H9 (cell line): Measurements from ENCODE around the gene PELO. TPM values are rescaled to one million over a fixed set of nuclear protein-coding genes. Genes with fewer than 3 reads are reported as not detected.
"Not testable (repeated sequence)": the region's sequence is repeated elsewhere in the genome, so short reads cannot be mapped to it uniquely, and the experiment has no call there.

Source experiments
- DNase-seq: peaks from one replicate; pipeline ENCODE4 v3.0.0-alpha.2; 2017
- H2AFZ ChIP-seq: one replicate; pipeline ENCODE4 v1.6.1; 2013; ENCODE audit warnings: mild to moderate bottlenecking, low read length, control low read depth, moderate library complexity
- H2AK5ac ChIP-seq: 2 replicates; pipeline ENCODE4 v1.6.1; 2013; ENCODE audit warnings: low read length, control low read depth, mixed read lengths; ENCODE audit not compliant: insufficient read length
- H2BK120ac ChIP-seq: one replicate; pipeline ENCODE4 v1.6.1; 2013; ENCODE audit warnings: low read depth, mild to moderate bottlenecking, low read length, control low read depth, inconsistent platforms; ENCODE audit not compliant: poor library complexity, severe bottlenecking
- H2BK12ac ChIP-seq: 2 replicates; pipeline ENCODE4 v1.6.1; 2013; ENCODE audit warnings: low read length, control low read depth, mixed read lengths, low read depth; ENCODE audit not compliant: insufficient read length
- H2BK15ac ChIP-seq: 2 replicates; pipeline ENCODE4 v1.6.1; 2013; ENCODE audit warnings: low read depth, low read length, control low read depth
- H2BK20ac ChIP-seq: one replicate; pipeline ENCODE4 v1.6.1; 2013; ENCODE audit warnings: low read depth, mild to moderate bottlenecking, low read length, control low read depth, inconsistent platforms; ENCODE audit not compliant: poor library complexity, severe bottlenecking
- H2BK5ac ChIP-seq: 2 replicates; pipeline ENCODE4 v1.6.1; 2013; ENCODE audit warnings: low read length, control low read depth, mixed read lengths; ENCODE audit not compliant: insufficient read length
- H3K14ac ChIP-seq: 2 replicates; pipeline ENCODE4 v1.6.1; 2013; ENCODE audit warnings: low read length, control low read depth; ENCODE audit not compliant: insufficient read depth
- H3K18ac ChIP-seq: 2 replicates; pipeline ENCODE4 v1.6.1; 2013; ENCODE audit warnings: low read depth, mild to moderate bottlenecking, mixed read lengths, low read length, control low read depth; ENCODE audit not compliant: insufficient read length
- H3K23ac ChIP-seq: 2 replicates; pipeline ENCODE4 v1.6.1; 2013; ENCODE audit warnings: low read length, control low read depth, mixed read lengths, low read depth; ENCODE audit not compliant: insufficient read length
- H3K23me2 ChIP-seq: 2 replicates; pipeline ENCODE4 v1.6.1; 2013; ENCODE audit warnings: low read depth, mild to moderate bottlenecking, mixed read lengths, low read length, control low read depth; ENCODE audit not compliant: insufficient read length, poor library complexity, severe bottlenecking
- H3K27ac ChIP-seq: 2 replicates; pipeline ENCODE4 v1.5.1; 2013; ENCODE audit warnings: low read length, control low read depth, mixed read lengths, low read depth; ENCODE audit not compliant: insufficient read length
- H3K27me3 ChIP-seq: 2 replicates; pipeline ENCODE4 v1.6.1; 2013; ENCODE audit warnings: low read length, control low read depth, inconsistent platforms; ENCODE audit not compliant: insufficient read depth
- H3K4ac ChIP-seq: 2 replicates; pipeline ENCODE4 v1.6.1; 2013; ENCODE audit warnings: low read depth, mild to moderate bottlenecking, control low read depth, inconsistent platforms, low read length, moderate library complexity
- H3K4me1 ChIP-seq: 2 replicates; pipeline ENCODE4 v1.6.1; 2013; ENCODE audit warnings: low read length, control low read depth, inconsistent platforms; ENCODE audit not compliant: insufficient read depth
- H3K4me2 ChIP-seq: 2 replicates; pipeline ENCODE4 v1.6.1; 2013; ENCODE audit warnings: low read length, control low read depth, mixed read lengths; ENCODE audit not compliant: insufficient read length, insufficient read depth
- H3K56ac ChIP-seq: 2 replicates; pipeline ENCODE4 v1.6.1; 2013; ENCODE audit warnings: low read depth, mild to moderate bottlenecking, mixed read lengths, low read length, control low read depth; ENCODE audit not compliant: insufficient read length
- H3K79me1 ChIP-seq: 2 replicates; pipeline ENCODE4 v1.6.1; 2013; ENCODE audit warnings: low read depth, mild to moderate bottlenecking, moderate library complexity, low read length, control low read depth, inconsistent platforms; ENCODE audit not compliant: insufficient read depth, poor library complexity, severe bottlenecking
- H3K79me2 ChIP-seq: 2 replicates; pipeline ENCODE4 v1.6.1; 2013; ENCODE audit warnings: low read length, control low read depth, inconsistent platforms; ENCODE audit not compliant: insufficient read depth
- H3K9ac ChIP-seq: 2 replicates; pipeline ENCODE4 v1.6.1; 2013; ENCODE audit warnings: low read length, control low read depth, mixed read lengths; ENCODE audit not compliant: insufficient read length; ENCODE audit errors: extremely low read depth
- H3K9me3 ChIP-seq: one replicate; pipeline ENCODE4 v1.6.1; 2013; ENCODE audit warnings: low read depth, low read length, inconsistent platforms; ENCODE audit not compliant: control insufficient read depth
- H3T11ph ChIP-seq: one replicate; pipeline ENCODE4 v1.6.1; 2013; ENCODE audit warnings: mild to moderate bottlenecking, low read length, control low read depth, inconsistent platforms
- H4K20me1 ChIP-seq: one replicate; pipeline ENCODE4 v1.6.1; 2013; ENCODE audit not compliant: control insufficient read depth, insufficient read length, insufficient read depth
- H4K5ac ChIP-seq: 2 replicates; pipeline ENCODE4 v1.6.1; 2013; ENCODE audit warnings: low read depth, mild to moderate bottlenecking, mixed read lengths, low read length, control low read depth; ENCODE audit not compliant: insufficient read length
- H4K8ac ChIP-seq: replicated peaks from 2 replicates; pipeline ENCODE4 v1.6.1; 2013; ENCODE audit warnings: low read length, control low read depth, mixed read lengths, low read depth; ENCODE audit not compliant: insufficient read length
- H4K91ac ChIP-seq: 2 replicates; pipeline ENCODE4 v1.6.1; 2013; ENCODE audit warnings: low read depth, mild to moderate bottlenecking, moderate library complexity, mixed read lengths, low read length, control low read depth; ENCODE audit not compliant: insufficient read length
- H3K27ac Mint-ChIP-seq, 3 experiments: 2 replicates in 2 of 3; 3 replicates in 1 of 3; pipeline ENCODE4 v1.8.0; 2020 to 2021; ENCODE audit warnings: mixed read lengths in 3 of 3, mild to moderate bottlenecking in 1 of 3, moderate library complexity in 1 of 3
- H3K27me3 Mint-ChIP-seq: 2 replicates; pipeline ENCODE4 v1.8.0; 2021; ENCODE audit warnings: low read depth, mild to moderate bottlenecking, moderate library complexity, mixed read lengths
- H3K36me3 Mint-ChIP-seq, 3 experiments: 2 replicates in 2 of 3; 3 replicates in 1 of 3; pipeline ENCODE4 v1.8.0; 2020 to 2021; ENCODE audit warnings: low read depth in 3 of 3, mixed read lengths in 3 of 3; ENCODE audit not compliant: insufficient read depth in 1 of 3
- H3K4me1 Mint-ChIP-seq, 2 experiments: 2 replicates each; pipeline ENCODE4 v1.8.0; 2020; ENCODE audit warnings: mixed read lengths in 2 of 2
- H3K4me3 Mint-ChIP-seq, 2 experiments: 2 replicates in 1 of 2; 3 replicates in 1 of 2; pipeline ENCODE4 v1.8.0; 2020 to 2021; ENCODE audit warnings: mild to moderate bottlenecking in 2 of 2, mixed read lengths in 2 of 2, moderate library complexity in 1 of 2
- H3K9me3 Mint-ChIP-seq, 2 experiments: 2 replicates in 1 of 2; 3 replicates in 1 of 2; pipeline ENCODE4 v1.8.0; 2020; ENCODE audit warnings: mild to moderate bottlenecking in 2 of 2, mixed read lengths in 2 of 2, moderate library complexity in 1 of 2
- CTCF ChIP-seq: fragments of 200-600 bp; sonication (generic); conservative IDR thresholded peaks from 3 replicates; pipeline ENCODE4 v1.8.0; 2021; ENCODE audit warnings: antibody characterized with exemption, mild to moderate bottlenecking
- WGBS: extraction: QIAGEN DNeasy Blood & Tissue Kit; methylation state at CpG from one replicate; pipeline ENCODE4 v1.1.7; 2013; ENCODE audit warnings: missing lambda C conversion rate, low lambda C conversion rate, mixed read lengths; ENCODE audit not compliant: insufficient read length; ENCODE audit errors: extremely low coverage; 5-methylcytosine and 5-hydroxymethylcytosine counted together
- total RNA-seq: library from RNA; stranded (reverse); gene quantifications from 2 replicates; pipeline ENCODE4 v1.2.1, GENCODE V29; 2021

Gene PELO
- total RNA-seq, 1 experiment from 2014 or later, result 20.3 TPM

GRCh38 chr5:52818360-52818759 is 30.6 kb downstream of the PELO start:
- H2BK15ac ChIP-seq, result no peak overlapping the region
- H4K91ac ChIP-seq, result no peak overlapping the region
- Mint-ChIP-seq H3K27ac (peak overlapping the region in 2 of 3 experiments; percentile 76 to 91; a peak in 4 of 7 replicates), H3K4me1 (peaks cover 20 to 21% of the 10 kb centered on the region in 2 experiments), H3K27me3 (no peaks in the 10 kb centered on the region), H3K36me3 (no peaks in the 10 kb centered on the region; a peak in 1 of 7 replicates), H3K9me3 (0 out of 5 replicates have a peak, but pooled peaks cover 0 to 2% of the 10 kb centered on the region in 2 experiments), H3K4me3 (no peak overlapping the region; a peak in 1 of 5 replicates)
- H3K23ac ChIP-seq, result no peak overlapping the region
- H2BK120ac ChIP-seq, result no peak overlapping the region
- no peak overlapping the region for H4K8ac ChIP-seq
- no peak for DNase-seq
- H3K4me1 ChIP-seq, result no peaks in the 10 kb centered on the region
- H3K27ac ChIP-seq, result no peak overlapping the region
- H3K79me2 ChIP-seq, result no peaks in the 10 kb centered on the region
- H3K56ac ChIP-seq, result no peak overlapping the region
- no peak overlapping the region for H3K4me2 ChIP-seq
- no peak overlapping the region for H2BK20ac ChIP-seq
- no peak overlapping the region for H2AK5ac ChIP-seq
- H2BK5ac ChIP-seq, result no peak overlapping the region
- no peak overlapping the region for H2BK12ac ChIP-seq
- no peak overlapping the region for H2AFZ ChIP-seq
- H4K20me1 ChIP-seq, result no peaks in the 10 kb centered on the region
- no peaks in the 10 kb centered on the region for H3K27me3 ChIP-seq
- no peaks in the 10 kb centered on the region for H3K79me1 ChIP-seq
- no peak overlapping the region for H3K4ac ChIP-seq
- no peak for TF ChIP-seq CTCF
- no peaks in the 10 kb centered on the region for H3K23me2 ChIP-seq
- H3K14ac ChIP-seq, result no peak overlapping the region
- no peak overlapping the region for H3K18ac ChIP-seq
- no CpG with 5 or more reads among the region's 1 CpG for WGBS
- no peaks in the 10 kb centered on the region for H3K9me3 ChIP-seq
- H4K5ac ChIP-seq, result no peak overlapping the region
- no peak overlapping the region for H3T11ph ChIP-seq
- no peak overlapping the region for H3K9ac ChIP-seq

GRCh38 chr5:52818807-52819206 is 31.1 kb downstream of the PELO start:
- H4K91ac ChIP-seq, H3K23me2 ChIP-seq, DNase-seq, H3K14ac ChIP-seq, H3K56ac ChIP-seq, H2BK12ac ChIP-seq, H3K18ac ChIP-seq, H2AFZ ChIP-seq, H3K4me3 Mint-ChIP-seq, H3K9me3 ChIP-seq, H3K4me2 ChIP-seq, H3K79me1 ChIP-seq, H3K4me1 ChIP-seq, H3T11ph ChIP-seq, H4K8ac ChIP-seq, H4K20me1 ChIP-seq, H2BK120ac ChIP-seq, H3K27ac ChIP-seq, H2BK15ac ChIP-seq, H3K27me3 Mint-ChIP-seq, H3K4ac ChIP-seq, H3K9me3 Mint-ChIP-seq, H3K9ac ChIP-seq, H2BK20ac ChIP-seq, H3K23ac ChIP-seq, H4K5ac ChIP-seq, H2BK5ac ChIP-seq, H3K79me2 ChIP-seq, H2AK5ac ChIP-seq, H3K36me3 Mint-ChIP-seq, H3K27me3 ChIP-seq: not testable (repeated sequence)
- WGBS, result no CpG with 5 or more reads among the region's 3 CpGs
- Mint-ChIP-seq H3K4me1 (peaks cover 20 to 21% of the 10 kb centered on the region in 2 experiments), H3K27ac (peak overlapping the region in 1 of 3 experiments; percentile 70; a peak in 2 of 7 replicates)
